KOPT-K1 (cell line): ENCODE measurements around the gene TBC1D9B.
A peak's percentile ranks its signal among the peaks of the same experiment; 100 is the strongest.

Experiments used
- H3K27ac ChIP-seq: fragments of 200-600 bp; sonication (generic); 2 replicates; pipeline ENCODE4 v1.5.1; 2016; ENCODE audit warnings: antibody characterized with exemption, mild to moderate bottlenecking, low read depth, low read length; ENCODE audit not compliant: poor library complexity, severe bottlenecking
- H3K36me3 ChIP-seq: fragments of 200-600 bp; sonication (generic); 2 replicates; pipeline ENCODE4 v1.5.1; 2017; ENCODE audit warnings: antibody characterized with exemption, mild to moderate bottlenecking, low read length, moderate library complexity; ENCODE audit not compliant: insufficient read depth
- H3K9me3 ChIP-seq: fragments of 200-600 bp; sonication (generic); 2 replicates; pipeline ENCODE4 v1.5.1; 2017; ENCODE audit warnings: antibody characterized with exemption, low read length, mild to moderate bottlenecking; ENCODE audit not compliant: insufficient read depth, poor library complexity, severe bottlenecking

The TBC1D9B gene

GRCh38 chr5:179915406-179915935 lies 7.8 kb upstream of the TBC1D9B start:
- no peaks in the 10 kb centered on the region for H3K36me3 ChIP-seq
- no peak overlapping the region for H3K27ac ChIP-seq
- H3K9me3 ChIP-seq, result no peaks in the 10 kb centered on the region

- Histone ChIP-seq H3K36me3 (no peaks in the 10 kb centered on the region), H3K9me3 (no peaks in the 10 kb centered on the region), H3K27ac (no peak overlapping the region)
Measured at GRCh38 chr5:179914032-179914755, 6.5 kb upstream of the TBC1D9B start.

DNA sequence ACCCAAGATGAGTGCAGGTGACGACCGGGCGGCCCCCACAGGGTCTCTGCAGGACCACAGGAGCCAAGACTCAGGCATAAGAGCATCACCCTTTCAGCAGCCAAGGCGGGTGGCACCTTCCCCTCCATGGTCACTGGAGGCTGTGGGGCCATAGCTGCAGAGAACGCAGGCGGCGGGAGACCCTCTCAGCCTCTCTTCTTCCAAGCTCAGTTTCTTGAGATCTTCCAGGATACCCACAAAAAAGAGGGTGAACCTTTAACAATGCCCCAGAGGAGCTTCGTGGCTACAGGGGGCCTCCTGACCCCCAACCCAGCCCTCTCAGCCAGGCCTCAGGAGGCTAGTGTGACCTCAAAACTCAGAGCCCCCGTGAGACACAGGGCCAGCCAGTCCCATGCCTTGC lies 5.8 kb upstream of the TBC1D9B start:
- Histone ChIP-seq H3K9me3 (no peaks in the 10 kb centered on the region), H3K27ac (no peak overlapping the region), H3K36me3 (no peaks in the 10 kb centered on the region)

DNA sequence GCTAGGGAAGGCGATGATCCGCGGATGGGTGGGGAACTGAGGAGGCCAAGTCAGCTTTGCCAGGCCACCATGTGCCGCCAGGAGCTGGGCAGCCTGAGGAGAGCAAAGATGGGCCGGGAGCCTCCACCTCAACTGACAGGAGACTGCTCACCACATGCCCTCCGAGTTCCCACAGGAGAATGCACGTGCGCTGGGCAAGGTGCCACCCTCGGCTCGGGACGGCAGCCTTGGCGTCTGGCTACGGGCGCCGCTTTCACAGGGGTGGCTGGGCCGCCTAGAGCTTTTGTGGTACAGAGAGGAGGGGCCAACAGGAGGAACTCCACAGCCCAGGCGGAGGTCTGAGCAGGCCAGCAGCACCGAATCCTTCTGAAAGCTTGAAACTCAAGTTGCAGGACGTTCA lies 5.3 kb upstream of the TBC1D9B start:
- Histone ChIP-seq H3K27ac (no peak overlapping the region), H3K9me3 (no peaks in the 10 kb centered on the region), H3K36me3 (no peaks in the 10 kb centered on the region)

GRCh38 chr5:179912386-179912785 lies 4.7 kb upstream of the TBC1D9B start:
- Histone ChIP-seq H3K9me3 (no peaks in the 10 kb centered on the region), H3K27ac (no peak overlapping the region), H3K36me3 (no peaks in the 10 kb centered on the region)

DNA sequence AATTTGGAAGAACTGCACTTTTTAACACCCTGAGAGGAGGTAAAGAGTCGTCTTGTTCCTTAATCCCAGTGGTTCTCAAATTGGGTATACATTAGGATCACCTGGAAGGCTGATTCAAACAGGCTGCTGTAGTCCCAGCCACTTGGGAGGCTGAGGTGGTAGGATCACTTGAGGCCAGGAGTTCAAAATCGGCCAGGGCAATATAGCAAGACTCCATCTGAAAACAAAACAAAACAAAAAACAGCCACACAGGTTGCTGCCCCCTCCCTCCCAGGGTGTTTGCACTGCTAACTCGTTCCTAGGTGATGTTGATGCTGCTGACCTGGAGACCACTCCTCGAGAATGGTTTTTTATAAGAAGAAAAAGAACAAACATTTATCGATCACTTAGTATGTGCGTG lies 1.5 kb upstream of the TBC1D9B start:
- Histone ChIP-seq H3K27ac (no peak overlapping the region), H3K36me3 (peaks cover 8% of the 10 kb centered on the region), H3K9me3 (no peaks in the 10 kb centered on the region)

DNA sequence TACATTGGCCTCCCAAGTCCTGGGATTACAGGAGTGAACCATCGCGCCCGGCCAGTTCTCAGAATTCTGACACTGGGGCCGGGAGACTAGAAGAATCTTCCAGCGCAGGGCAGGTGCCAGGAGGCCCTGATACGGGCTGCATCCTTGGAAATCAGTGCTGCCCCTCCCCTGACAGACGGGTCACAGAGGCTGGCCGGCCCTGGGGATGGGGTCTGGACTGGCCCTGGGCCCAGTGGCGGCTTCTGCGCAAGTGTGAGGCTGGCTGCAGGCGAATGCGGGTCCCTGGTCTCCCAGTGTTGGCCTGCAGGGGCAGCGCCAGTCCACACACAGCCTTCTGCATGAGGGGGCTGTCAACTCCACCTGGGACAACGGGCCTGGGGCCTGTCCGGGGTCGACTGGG lies 831 bp upstream of the TBC1D9B start:
- no peak overlapping the region for H3K27ac ChIP-seq

GRCh38 chr5:179906795-179907555 lies 722 bp downstream of the TBC1D9B start:
- peak overlapping the region; percentile 28 for H3K27ac ChIP-seq
- no peaks in the 10 kb centered on the region for H3K9me3 ChIP-seq
- peaks cover 29% of the 10 kb centered on the region for H3K36me3 ChIP-seq

More for the DNA sequence above, 831 bp upstream of the TBC1D9B start:
- H3K9me3 ChIP-seq, result no peaks in the 10 kb centered on the region
- H3K36me3 ChIP-seq, result peaks cover 13% of the 10 kb centered on the region

- Histone ChIP-seq H3K9me3 (no peaks in the 10 kb centered on the region), H3K36me3 (peaks cover 33% of the 10 kb centered on the region), H3K27ac (no peak overlapping the region)
Measured at GRCh38 chr5:179906294-179906794, 1.4 kb downstream of the TBC1D9B start.

- no peaks in the 10 kb centered on the region for H3K9me3 ChIP-seq
- H3K27ac ChIP-seq, result no peak overlapping the region
- H3K36me3 ChIP-seq, result peaks cover 37% of the 10 kb centered on the region
Measured at GRCh38 chr5:179905161-179905560, 2.5 kb downstream of the TBC1D9B start.

DNA sequence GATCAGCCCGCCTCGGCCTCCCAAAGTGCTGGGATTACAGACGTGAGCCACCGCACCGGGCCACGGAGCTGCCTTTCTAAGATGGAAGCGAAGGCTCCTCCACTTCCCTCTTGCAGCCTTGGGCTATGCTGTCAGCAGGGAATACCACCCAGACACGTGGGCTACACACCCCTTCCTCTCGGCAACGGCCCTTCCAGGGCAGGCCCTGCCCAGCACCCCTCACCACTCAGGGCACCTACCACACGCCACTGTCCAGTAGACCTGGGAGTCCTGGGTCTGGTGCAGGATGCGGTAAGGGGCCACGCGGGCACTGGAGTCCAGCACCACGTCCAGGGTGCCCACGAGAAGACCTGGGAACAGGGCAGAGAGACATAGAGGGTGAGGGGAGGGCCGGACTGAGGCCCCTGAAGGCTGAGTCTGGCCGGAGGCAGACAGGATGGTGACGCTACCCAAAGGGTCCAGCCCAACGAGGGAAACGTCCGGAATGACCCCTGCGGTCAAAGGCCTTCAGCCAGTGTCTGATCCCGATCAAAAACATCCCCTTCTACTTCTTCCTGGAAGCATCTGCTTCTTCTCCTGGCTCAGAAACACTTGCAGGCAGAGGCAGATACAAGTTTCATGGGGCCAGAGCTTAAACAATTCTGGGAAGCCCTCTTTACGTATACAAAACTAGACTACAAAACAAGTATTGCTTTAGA lies 3.1 kb downstream of the TBC1D9B start:
- Histone ChIP-seq H3K9me3 (no peaks in the 10 kb centered on the region), H3K27ac (no peak overlapping the region), H3K36me3 (peaks cover 43% of the 10 kb centered on the region)

DNA sequence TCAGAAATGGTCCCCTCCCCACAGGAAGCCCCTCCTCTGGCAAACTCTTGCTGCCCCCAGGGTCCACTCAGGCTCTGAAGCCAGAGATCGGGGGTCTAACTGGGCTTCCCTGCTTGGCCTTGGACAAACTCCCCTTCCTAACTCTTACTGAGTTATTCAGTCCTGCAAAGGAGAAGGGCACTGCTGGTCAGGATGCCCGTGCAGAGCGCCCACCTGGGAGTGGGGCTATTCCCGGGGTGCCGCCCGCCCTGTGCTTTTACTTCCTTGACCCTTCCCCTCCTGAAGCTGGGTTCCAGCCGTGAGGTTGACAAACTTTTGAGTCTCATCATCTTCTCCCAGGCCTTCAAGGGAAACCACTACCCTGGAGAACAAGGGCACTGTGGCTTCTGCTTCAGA lies 4.9 kb downstream of the TBC1D9B start:
- Histone ChIP-seq H3K27ac (no peak overlapping the region), H3K9me3 (no peaks in the 10 kb centered on the region), H3K36me3 (peaks cover 60% of the 10 kb centered on the region)

GRCh38 chr5:179901915-179902762 lies 5.6 kb downstream of the TBC1D9B start:
- H3K27ac ChIP-seq, result no peak overlapping the region
- peaks cover 67% of the 10 kb centered on the region for H3K36me3 ChIP-seq
- H3K9me3 ChIP-seq, result no peaks in the 10 kb centered on the region

DNA sequence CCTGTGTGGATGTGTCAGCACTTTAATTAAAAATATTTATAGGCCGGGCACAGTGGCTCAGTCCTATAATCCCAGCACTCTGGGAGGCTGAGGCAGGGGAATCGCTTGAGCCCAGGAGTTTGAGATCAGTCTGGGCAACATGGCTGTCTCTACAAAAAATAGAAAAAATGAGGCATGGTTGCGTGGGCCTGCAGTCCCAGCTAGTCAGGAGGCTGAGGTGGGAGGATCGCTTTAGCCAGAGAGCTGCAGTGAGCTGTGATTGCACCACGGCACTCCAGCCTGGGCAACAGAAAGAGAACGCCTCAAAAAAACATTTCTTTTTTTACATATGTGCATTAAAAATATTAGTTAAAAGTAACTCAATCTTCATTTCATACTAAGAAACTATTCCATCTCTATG lies 6.2 kb downstream of the TBC1D9B start:
- Histone ChIP-seq H3K36me3 (peaks cover 68% of the 10 kb centered on the region), H3K27ac (no peak overlapping the region)

More for the DNA sequence above, 6.2 kb downstream of the TBC1D9B start:
- H3K9me3 ChIP-seq, result no peaks in the 10 kb centered on the region
